Lung (tissue), 12 donors: ENCODE measurements around the gene MYDGF. TPM values are rescaled to one million over a fixed set of nuclear protein-coding genes. Genes with fewer than 3 reads are reported as not detected.

Experiments used
- ATAC-seq: fragments of 200-7000 bp; cut with Tn5 transposase; one replicate; pipeline ENCODE4 v1.9.1; 2020; ENCODE audit warnings: moderate number of reproducible peaks; ENCODE audit not compliant: insufficient read depth, low FRiP score
- DNase-seq, 3 donors: peaks; one replicate each; pipeline ENCODE4 v3.0.0-alpha.2; 2013 to 2017
- H3K27ac ChIP-seq, 2 donors: one replicate each; pipeline ENCODE4 v1.5.1; 2013; ENCODE audit warnings: mild to moderate bottlenecking in 2 of 2, moderate library complexity in 2 of 2, control low read depth in 1 of 2, inconsistent platforms in 1 of 2, low read depth in 1 of 2, low read length in 1 of 2
- H3K27me3 ChIP-seq, 3 donors: one replicate each; pipeline ENCODE4 v1.5.1; 2013; ENCODE audit warnings: low read length in 2 of 3; ENCODE audit not compliant: control insufficient read depth in 3 of 3, insufficient read depth in 3 of 3
- H3K36me3 ChIP-seq, 4 donors: one replicate each; pipeline ENCODE4 v1.5.1; 2013; ENCODE audit warnings: low read length in 4 of 4, mild to moderate bottlenecking in 1 of 4, moderate library complexity in 1 of 4; ENCODE audit not compliant: control insufficient read depth in 4 of 4, insufficient read depth in 4 of 4
- H3K4me1 ChIP-seq, 5 donors: one replicate each; pipeline ENCODE4 v1.5.1; 2013; ENCODE audit warnings: low read length in 5 of 5, mild to moderate bottlenecking in 2 of 5, moderate library complexity in 1 of 5; ENCODE audit not compliant: control insufficient read depth in 5 of 5, insufficient read depth in 5 of 5
- H3K4me3 ChIP-seq: one replicate; pipeline ENCODE4 v1.5.1; 2013; ENCODE audit warnings: mild to moderate bottlenecking, control low read depth, moderate library complexity
- H3K9ac ChIP-seq, 2 donors: one replicate each; pipeline ENCODE4 v1.5.1; 2013; ENCODE audit warnings: low read length in 2 of 2, control low read depth in 1 of 2; ENCODE audit not compliant: insufficient read depth in 1 of 2
- H3K9me3 ChIP-seq, 4 donors: one replicate each; pipeline ENCODE4 v1.5.1; 2013; ENCODE audit warnings: low read length in 3 of 4, mild to moderate bottlenecking in 1 of 4, moderate library complexity in 1 of 4; ENCODE audit not compliant: control insufficient read depth in 4 of 4, insufficient read depth in 3 of 4
- CTCF ChIP-seq: IDR thresholded peaks from 2 replicates; pipeline ENCODE4 v1.5.1; 2012; ENCODE audit warnings: mild to moderate bottlenecking; ENCODE audit errors: control extremely low read depth, extremely low read depth
- WGBS, 2 donors: extraction: QIAGEN DNeasy Blood & Tissue Kit; methylation state at CpG; one replicate each; pipeline ENCODE4 v1.1.7; 2013; 5-methylcytosine and 5-hydroxymethylcytosine counted together
- polyA plus RNA-seq, 2 donors: library from polyadenylated mRNA; stranded (reverse); fragments of 200-250 nt; gene quantifications; one replicate each; pipeline ENCODE4 v1.2.1, GENCODE V29; 2013
- total RNA-seq, 2 donors: library from RNA; depleted of rRNA in 1 of 2; stranded (reverse); fragments of >200 nt in 1 of 2; gene quantifications; one replicate each; pipeline ENCODE4 v1.2.1, GENCODE V29; 2014 to 2021
- donor health status: control.
- donor health status: control.
- donor health status: Bipolar disorder and iron deficiency.
- donor health status: healthy.
- donor health status: DM: yes; HTN: yes; CAD: no.

Gene MYDGF
- total and polyA plus RNA-seq, 4 donors, result 70.4 to 280 (median 142) TPM

GRCh38 chr19:4620675-4621074 lies 49.5 kb downstream of the MYDGF start:
- DNase-seq, result peak in 2 of 3 donors; percentile 23 to 31
- Histone ChIP-seq H3K4me3 (no peak overlapping the region), H3K27ac (no peak overlapping the region), H3K9me3 (no peaks in the 10 kb centered on the region), H3K27me3 (no peaks in the 10 kb centered on the region), H3K9ac (no peak overlapping the region), H3K4me1 (no peaks in the 10 kb centered on the region), H3K36me3 (no peaks in the 10 kb centered on the region)
- 59 to 78% methylated on average over 2 of the region's 2 CpGs for WGBS, 2 donors
- ATAC-seq, result no peak
- TF ChIP-seq CTCF, result no peak

- ATAC-seq, result no peak
- Histone ChIP-seq H3K27ac (no peak overlapping the region), H3K27me3 (no peaks in the 10 kb centered on the region), H3K9ac (no peak overlapping the region), H3K4me1 (no peaks in the 10 kb centered on the region), H3K4me3 (no peak overlapping the region), H3K36me3 (no peaks in the 10 kb centered on the region), H3K9me3 (no peaks in the 10 kb centered on the region)
- DNase-seq, result no peak
- no peak for TF ChIP-seq CTCF
- 73 to 78% methylated on average over 17 of the region's 17 CpGs for WGBS, 2 donors
Observed at GRCh38 chr19:4619668-4620294, 50.4 kb downstream of the MYDGF start.

GRCh38 chr19:4618019-4618418 lies 52.1 kb downstream of the MYDGF start:
- no peaks in the 10 kb centered on the region for H3K9me3 ChIP-seq
- WGBS, 2 donors, result 44 to 48% methylated on average over 6 of the region's 6 CpGs
- H3K27ac ChIP-seq, result no peak overlapping the region
- no peak for TF ChIP-seq CTCF
- ATAC-seq, result no peak
- DNase-seq, result no peak
- no peak overlapping the region for H3K4me3 ChIP-seq
- no peaks in the 10 kb centered on the region for H3K27me3 ChIP-seq
- H3K4me1 ChIP-seq, result no peaks in the 10 kb centered on the region
- H3K9ac ChIP-seq, result no peak overlapping the region
- H3K36me3 ChIP-seq, result no peaks in the 10 kb centered on the region

GRCh38 chr19:4613254-4613751 lies 56.8 kb downstream of the MYDGF start:
- Histone ChIP-seq H3K4me1 (peaks cover 0 to 5% (median 0%) of the 10 kb centered on the region in 5 donors), H3K27ac (no peak overlapping the region), H3K9ac (no peak overlapping the region), H3K4me3 (no peak overlapping the region), H3K9me3 (no peaks in the 10 kb centered on the region), H3K27me3 (no peaks in the 10 kb centered on the region), H3K36me3 (no peaks in the 10 kb centered on the region)
- WGBS, 2 donors, result 92 to 93% methylated on average over 8 of the region's 8 CpGs
- ATAC-seq (no peak), DNase-seq (no peak)
- no peak for TF ChIP-seq CTCF
